Measurements from ENCODE around the gene HOXD4.

- TF ChIP-seq POLR2A (IDR thresholded peaks at IDR 0.05): no peak
- TF ChIP-seq, protein P1, sequence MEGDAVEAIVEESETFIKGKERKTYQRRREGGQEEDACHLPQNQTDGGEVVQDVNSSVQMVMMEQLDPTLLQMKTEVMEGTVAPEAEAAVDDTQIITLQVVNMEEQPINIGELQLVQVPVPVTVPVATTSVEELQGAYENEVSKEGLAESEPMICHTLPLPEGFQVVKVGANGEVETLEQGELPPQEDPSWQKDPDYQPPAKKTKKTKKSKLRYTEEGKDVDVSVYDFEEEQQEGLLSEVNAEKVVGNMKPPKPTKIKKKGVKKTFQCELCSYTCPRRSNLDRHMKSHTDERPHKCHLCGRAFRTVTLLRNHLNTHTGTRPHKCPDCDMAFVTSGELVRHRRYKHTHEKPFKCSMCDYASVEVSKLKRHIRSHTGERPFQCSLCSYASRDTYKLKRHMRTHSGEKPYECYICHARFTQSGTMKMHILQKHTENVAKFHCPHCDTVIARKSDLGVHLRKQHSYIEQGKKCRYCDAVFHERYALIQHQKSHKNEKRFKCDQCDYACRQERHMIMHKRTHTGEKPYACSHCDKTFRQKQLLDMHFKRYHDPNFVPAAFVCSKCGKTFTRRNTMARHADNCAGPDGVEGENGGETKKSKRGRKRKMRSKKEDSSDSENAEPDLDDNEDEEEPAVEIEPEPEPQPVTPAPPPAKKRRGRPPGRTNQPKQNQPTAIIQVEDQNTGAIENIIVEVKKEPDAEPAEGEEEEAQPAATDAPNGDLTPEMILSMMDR (IDR thresholded peaks at IDR 0.05): no peak
- no peak for TF ChIP-seq EP300 (IDR thresholded peaks at IDR 0.05)
Measured at GRCh38 chr2:176149481-176149938, 1.8 kb upstream of the HOXD4 start.
